Measurements from ENCODE around the gene FSHR.

The FSHR gene

DNA sequence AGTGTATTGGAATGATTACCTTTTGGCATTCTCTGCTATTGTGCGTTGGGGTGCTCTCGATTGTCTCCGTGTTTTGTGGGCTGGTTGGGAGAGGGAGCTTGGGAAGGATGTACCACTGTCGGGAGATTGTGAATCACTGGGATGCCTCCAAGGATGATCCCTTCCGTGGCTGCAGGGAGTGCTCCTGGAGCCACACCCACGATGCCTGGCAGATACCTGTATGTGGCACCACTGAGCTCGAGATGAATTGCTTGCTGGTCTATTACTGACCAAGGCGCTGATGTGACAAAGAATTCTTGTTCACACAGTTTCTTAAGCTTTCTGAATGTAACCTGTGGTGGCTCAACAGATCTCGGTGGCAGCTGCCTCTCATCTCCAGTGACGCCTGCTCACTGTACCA, 239.1 kb downstream of the FSHR start:
- DNase-seq, result no peak

DNA sequence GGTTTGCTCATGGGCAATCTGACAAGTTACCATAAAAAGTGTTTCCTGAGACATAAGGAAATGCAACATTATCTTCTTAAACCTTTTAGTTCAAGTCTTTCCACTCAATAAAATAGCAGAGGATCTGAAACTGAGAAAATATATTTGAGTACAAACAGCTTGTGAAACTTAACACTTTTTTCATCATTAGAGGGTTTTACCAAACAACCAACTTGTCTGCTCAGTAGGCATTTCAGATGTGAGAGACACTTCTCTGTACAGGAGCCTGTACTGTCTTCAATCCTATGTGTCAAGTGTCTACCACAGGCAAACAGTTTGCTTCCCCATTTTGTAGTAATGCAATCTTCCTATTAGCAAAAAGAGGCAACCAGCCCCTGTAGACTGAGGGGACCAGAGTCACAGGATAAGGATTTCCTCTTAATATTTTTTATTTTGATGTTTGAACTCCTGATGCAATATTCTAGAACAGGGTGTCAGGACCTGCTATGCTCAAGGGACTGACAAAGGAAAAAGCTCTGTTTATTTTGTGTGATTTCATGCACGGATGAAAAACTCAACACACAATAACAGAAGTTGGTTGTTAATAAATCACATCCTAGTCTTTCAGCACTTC, 239.7 kb downstream of the FSHR start:
- no peak for DNase-seq
